22Rv1 (cell line): ENCODE results near the gene ACADL.

Source experiments
- H3K27ac ChIP-seq: fragments of 450-650 bp; 2 replicates; pipeline ENCODE4 v1.5.1; 2017
- ZFX ChIP-seq: fragments of 450-650 bp; IDR thresholded peaks from 2 replicates; pipeline ENCODE4 v1.6.1; 2017; ENCODE audit warnings: antibody characterized with exemption, borderline replicate concordance
- TF ChIP-seq, protein P1 (sequence below): fragments of 450-650 bp; IDR thresholded peaks from 2 replicates; pipeline ENCODE4 v1.5.1; 2017; ENCODE audit warnings: mild to moderate bottlenecking

Gene ACADL

DNA sequence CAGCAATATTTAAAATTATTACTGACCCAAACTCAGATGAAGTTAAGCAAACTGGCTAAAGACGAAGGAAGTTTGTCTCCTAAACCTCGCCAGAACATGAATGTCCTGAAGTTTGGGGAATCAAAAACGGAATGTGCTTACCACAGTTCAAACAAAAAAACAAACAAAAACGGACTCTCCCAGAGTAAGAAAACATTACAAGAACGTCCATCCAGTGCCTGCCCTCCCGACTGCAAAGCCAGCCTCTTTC is 55.1 kb downstream of the ACADL start:
- H3K27ac ChIP-seq = peak overlapping the region; percentile 97
- TF ChIP-seq, protein P1, sequence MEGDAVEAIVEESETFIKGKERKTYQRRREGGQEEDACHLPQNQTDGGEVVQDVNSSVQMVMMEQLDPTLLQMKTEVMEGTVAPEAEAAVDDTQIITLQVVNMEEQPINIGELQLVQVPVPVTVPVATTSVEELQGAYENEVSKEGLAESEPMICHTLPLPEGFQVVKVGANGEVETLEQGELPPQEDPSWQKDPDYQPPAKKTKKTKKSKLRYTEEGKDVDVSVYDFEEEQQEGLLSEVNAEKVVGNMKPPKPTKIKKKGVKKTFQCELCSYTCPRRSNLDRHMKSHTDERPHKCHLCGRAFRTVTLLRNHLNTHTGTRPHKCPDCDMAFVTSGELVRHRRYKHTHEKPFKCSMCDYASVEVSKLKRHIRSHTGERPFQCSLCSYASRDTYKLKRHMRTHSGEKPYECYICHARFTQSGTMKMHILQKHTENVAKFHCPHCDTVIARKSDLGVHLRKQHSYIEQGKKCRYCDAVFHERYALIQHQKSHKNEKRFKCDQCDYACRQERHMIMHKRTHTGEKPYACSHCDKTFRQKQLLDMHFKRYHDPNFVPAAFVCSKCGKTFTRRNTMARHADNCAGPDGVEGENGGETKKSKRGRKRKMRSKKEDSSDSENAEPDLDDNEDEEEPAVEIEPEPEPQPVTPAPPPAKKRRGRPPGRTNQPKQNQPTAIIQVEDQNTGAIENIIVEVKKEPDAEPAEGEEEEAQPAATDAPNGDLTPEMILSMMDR = no peak
- TF ChIP-seq ZFX = no peak

DNA sequence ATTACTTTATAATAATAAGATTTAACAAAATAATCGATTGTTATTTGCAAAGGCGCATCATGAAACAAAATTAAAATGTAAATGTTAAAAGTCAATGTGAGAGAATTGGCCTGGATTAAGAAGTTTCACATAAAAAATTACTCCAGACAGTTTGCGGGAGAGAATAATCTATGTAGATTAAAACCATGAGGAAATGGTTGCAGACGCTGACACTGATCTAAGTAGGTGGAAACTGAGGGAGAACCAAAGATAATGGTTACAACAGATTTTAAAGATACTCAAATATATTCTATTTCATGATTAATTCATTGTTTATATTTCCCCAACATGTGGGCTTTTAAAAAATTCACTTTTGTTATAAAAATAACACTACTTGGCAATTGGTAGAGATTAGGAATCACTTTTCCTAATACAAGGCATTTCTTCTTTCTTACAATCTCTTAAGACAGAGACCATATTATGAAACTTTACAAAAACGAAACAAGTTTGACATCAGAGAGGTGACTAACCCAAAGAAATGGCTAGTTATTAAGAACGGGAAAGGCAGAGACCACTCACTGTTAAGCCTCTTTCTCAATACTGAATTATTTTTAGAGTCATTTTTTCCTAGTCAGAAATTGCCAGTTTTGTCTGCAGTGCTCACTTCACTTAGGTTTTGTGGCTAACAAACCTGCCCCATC is 55.6 kb downstream of the ACADL start:
- H3K27ac ChIP-seq = peak overlapping the region; percentile 97
- TF ChIP-seq, protein P1 = no peak
- no peak for TF ChIP-seq ZFX

DNA sequence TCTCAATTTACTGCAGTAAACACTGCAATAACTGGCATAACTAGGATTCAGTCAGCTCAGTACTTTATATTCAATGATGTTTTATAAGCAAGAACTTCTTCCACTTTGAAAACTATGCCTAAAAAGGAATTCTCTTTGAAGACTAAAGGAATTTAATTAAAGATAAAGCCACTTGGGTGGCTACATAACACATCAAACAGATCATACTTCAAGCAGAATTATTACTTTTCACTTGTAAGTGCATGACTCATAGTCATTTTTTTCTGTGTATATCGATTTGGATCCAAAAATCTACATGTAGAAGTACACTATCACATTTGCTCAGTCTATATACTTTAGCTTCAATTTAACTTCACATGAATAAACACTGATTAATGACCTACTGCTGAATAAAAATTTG is 58.0 kb downstream of the ACADL start:
- H3K27ac ChIP-seq = 0 out of 2 replicates have a peak overlapping the region, but pooled peaks have one; percentile 19
- TF ChIP-seq, protein P1 = no peak
- TF ChIP-seq ZFX = no peak

DNA sequence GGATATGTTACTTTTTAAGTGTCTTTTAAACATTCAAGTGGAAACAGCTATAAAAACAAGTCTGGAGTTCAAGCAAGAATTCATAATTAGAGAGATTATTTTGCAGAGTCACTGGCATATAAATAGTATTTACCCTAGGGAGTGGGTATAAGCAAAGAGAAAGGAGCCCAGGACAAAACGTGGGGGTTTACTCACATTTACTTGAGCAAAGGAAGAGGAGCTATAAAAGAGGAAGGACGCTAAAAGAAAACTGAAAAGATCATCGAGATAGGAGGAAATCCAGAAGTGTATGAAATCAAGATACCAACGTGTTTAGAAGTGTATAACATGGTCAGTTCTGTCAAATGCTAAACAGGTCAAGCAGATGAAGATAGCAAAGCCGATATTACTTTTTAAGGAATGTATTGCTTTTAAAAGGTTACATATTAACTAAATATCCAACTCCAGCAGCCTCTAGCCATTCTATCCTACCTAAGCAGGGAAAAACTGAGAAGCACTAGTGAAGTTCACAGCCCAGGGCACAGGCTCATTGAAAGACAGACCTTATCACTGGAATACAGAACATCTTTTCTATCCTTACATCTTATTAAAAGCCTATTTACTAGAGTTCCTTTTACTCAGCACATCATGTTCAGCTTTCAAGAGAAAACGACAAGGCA is 62.7 kb downstream of the ACADL start:
- TF ChIP-seq ZFX = no peak
- TF ChIP-seq, protein P1 = no peak

DNA sequence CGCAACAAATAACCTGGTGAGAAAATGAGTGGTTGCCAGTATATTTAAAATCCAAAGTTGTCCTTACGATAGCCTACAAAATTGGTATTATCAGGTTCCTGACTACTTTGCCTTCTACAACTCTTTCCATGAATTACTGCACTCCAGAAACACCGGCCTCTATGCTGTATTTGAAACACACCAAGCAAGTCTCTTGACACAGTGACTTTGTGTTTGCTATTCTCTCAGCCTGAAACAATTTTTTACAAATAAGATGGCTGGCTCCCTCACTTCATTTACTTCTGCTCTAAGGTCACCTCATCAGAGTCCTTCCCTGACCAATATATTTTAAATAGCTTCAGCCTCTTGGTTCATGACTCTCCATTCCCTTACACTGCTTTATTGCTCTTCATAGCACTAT is 66.2 kb downstream of the ACADL start:
- H3K27ac ChIP-seq = no peak overlapping the region
- TF ChIP-seq ZFX = no peak
- TF ChIP-seq, protein P1 = no peak

More for the DNA sequence above, 62.7 kb downstream of the ACADL start:
- H3K27ac ChIP-seq = peak overlapping the region; percentile 56

DNA sequence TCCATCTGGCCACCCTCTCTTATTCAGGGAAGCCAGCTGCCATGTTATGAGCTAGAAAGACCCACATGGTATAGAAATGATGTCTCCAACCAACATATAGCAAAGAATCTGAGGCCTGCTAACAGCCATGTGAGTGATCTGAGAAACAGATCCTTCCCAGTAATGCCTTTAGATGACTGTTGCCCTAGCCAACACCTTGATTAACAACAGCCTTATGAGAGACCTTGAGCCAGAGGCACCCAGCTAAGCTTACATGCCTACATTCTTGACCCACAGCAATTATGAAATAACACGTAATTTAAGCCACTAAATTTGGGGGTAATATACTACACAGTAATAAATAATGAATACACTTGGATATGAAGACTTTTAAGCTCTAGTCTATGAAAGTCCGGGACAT is 67.0 kb downstream of the ACADL start:
- TF ChIP-seq, protein P1 = no peak
- no peak for TF ChIP-seq ZFX
- no peak overlapping the region for H3K27ac ChIP-seq

DNA sequence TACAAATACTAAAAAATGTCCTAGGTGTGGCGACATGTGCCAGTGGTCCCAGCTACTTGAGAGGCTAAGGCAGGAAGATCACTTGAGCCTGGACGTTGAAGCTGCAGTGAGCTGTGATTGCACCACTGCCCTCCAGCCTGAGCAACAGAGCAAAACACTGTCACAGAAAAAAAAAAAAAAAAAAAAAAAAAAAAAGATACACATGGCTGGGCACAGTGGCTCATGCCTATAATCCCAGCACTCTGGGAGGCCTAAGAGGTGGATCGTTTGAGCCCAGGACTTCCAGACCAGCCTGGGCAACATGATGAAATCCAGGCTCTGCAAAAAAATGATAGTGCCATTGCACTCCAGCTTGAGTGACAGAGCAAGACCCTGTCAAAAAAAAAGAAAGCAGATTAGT is 67.7 kb downstream of the ACADL start:
- TF ChIP-seq ZFX = no peak
- TF ChIP-seq, protein P1 = no peak
- no peak overlapping the region for H3K27ac ChIP-seq
